ENCODE results near the gene ZNF408. TPM values are rescaled to one million over a fixed set of nuclear protein-coding genes. Genes with fewer than 3 reads are reported as not detected.

The ZNF408 gene
- polyA plus RNA-seq, 1 donor from 2014 or later, result 9.1 TPM

DNA sequence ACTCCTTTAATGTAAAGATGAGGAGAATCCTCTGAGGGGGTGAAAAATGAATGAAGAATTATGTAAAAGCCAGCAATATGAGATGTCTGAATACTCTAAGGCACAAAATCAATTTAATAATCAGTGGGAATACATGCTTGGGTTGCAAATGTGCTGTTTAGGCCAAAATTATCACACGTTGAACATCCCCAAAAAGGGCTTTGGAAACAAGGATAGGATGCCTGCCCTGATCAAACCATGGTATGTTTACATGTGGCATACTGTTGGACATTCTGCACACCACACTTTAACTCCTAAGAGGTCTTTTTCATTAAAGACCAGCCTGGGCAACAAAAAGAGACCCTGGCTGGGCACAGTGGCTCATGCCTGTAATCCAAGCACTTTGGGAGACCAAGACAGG, 44.5 kb downstream of the ZNF408 start:
- Histone ChIP-seq H3K79me2 (replicated peaks; ENCODE audit: insufficient read depth, low read length) (no peaks in the 10 kb centered on the region), H3K9ac (ENCODE audit: low read length) (no peak overlapping the region), H3K27me3 (ENCODE audit: insufficient read depth, low read depth, low read length) (no peaks in the 10 kb centered on the region), H3K27ac (ENCODE audit: low read length) (no peak overlapping the region), H2AFZ (ENCODE audit: low read depth, low read length) (no peak overlapping the region), H3K4me2 (ENCODE audit: low read length) (no peak overlapping the region), H3K36me3 (ENCODE audit: insufficient read depth, low read length) (no peaks in the 10 kb centered on the region), H3K9me2 (ENCODE audit: insufficient read depth, low read length) (no peaks in the 10 kb centered on the region), H3K4me3 (ENCODE audit: low read length) (no peak overlapping the region), H3F3A (ENCODE audit: insufficient read depth, low read length, poor library complexity, severe bottlenecking) (no peaks in the 10 kb centered on the region), H4K20me1 (ENCODE audit: insufficient read depth) (no peaks in the 10 kb centered on the region), H3K9me3 (ENCODE audit: low read length) (no peaks in the 10 kb centered on the region)
- TF ChIP-seq, protein P1, sequence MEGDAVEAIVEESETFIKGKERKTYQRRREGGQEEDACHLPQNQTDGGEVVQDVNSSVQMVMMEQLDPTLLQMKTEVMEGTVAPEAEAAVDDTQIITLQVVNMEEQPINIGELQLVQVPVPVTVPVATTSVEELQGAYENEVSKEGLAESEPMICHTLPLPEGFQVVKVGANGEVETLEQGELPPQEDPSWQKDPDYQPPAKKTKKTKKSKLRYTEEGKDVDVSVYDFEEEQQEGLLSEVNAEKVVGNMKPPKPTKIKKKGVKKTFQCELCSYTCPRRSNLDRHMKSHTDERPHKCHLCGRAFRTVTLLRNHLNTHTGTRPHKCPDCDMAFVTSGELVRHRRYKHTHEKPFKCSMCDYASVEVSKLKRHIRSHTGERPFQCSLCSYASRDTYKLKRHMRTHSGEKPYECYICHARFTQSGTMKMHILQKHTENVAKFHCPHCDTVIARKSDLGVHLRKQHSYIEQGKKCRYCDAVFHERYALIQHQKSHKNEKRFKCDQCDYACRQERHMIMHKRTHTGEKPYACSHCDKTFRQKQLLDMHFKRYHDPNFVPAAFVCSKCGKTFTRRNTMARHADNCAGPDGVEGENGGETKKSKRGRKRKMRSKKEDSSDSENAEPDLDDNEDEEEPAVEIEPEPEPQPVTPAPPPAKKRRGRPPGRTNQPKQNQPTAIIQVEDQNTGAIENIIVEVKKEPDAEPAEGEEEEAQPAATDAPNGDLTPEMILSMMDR (IDR thresholded peaks at IDR 0.05; ENCODE audit: poor library complexity, severe bottlenecking), result no peak
- no peak for TF ChIP-seq POLR2AphosphoS5 (IDR thresholded peaks at IDR 0.05)

DNA sequence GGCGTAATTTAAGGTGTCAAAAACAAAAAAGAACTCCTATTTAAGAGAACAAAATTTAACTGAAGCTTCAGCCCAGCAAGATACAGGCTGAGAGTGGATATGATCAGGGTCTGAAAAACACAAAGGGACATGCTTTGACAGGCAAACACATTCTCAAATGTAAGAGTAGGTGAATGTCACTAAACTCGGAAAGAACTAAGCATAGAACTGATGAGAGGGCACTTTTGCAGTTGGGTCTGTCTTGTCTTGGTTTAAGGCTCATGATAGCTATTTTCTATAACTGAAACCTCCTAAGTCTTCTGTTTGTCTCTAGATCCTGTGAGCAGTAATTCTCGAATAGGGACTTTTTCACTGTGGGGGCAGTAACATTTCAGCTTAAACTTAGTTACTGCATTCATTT, 45.2 kb downstream of the ZNF408 start:
- no peak overlapping the region for H3K4me3 ChIP-seq (ENCODE audit: low read length)
- no peaks in the 10 kb centered on the region for H3F3A ChIP-seq (ENCODE audit: insufficient read depth, low read length, poor library complexity, severe bottlenecking)
- TF ChIP-seq EZH2 (IDR thresholded peaks at IDR 0.05; ENCODE audit: borderline replicate concordance, insufficient read depth, low read length, poor library complexity, severe bottlenecking), result no peak
- TF ChIP-seq RAD21 (conservative IDR thresholded peaks at IDR 0.05), result no peak
- no peak for TF ChIP-seq EP300 (conservative IDR thresholded peaks at IDR 0.05; ENCODE audit: poor library complexity, severe bottlenecking)
- TF ChIP-seq MXI1 (conservative IDR thresholded peaks at IDR 0.05; ENCODE audit: poor library complexity, severe bottlenecking), result no peak
- TF ChIP-seq, protein P1 (IDR thresholded peaks at IDR 0.05; ENCODE audit: poor library complexity, severe bottlenecking), result no peak
- TF ChIP-seq TAF1 (IDR thresholded peaks at IDR 0.05; ENCODE audit: low read depth), result no peak
- TF ChIP-seq, protein P2, sequence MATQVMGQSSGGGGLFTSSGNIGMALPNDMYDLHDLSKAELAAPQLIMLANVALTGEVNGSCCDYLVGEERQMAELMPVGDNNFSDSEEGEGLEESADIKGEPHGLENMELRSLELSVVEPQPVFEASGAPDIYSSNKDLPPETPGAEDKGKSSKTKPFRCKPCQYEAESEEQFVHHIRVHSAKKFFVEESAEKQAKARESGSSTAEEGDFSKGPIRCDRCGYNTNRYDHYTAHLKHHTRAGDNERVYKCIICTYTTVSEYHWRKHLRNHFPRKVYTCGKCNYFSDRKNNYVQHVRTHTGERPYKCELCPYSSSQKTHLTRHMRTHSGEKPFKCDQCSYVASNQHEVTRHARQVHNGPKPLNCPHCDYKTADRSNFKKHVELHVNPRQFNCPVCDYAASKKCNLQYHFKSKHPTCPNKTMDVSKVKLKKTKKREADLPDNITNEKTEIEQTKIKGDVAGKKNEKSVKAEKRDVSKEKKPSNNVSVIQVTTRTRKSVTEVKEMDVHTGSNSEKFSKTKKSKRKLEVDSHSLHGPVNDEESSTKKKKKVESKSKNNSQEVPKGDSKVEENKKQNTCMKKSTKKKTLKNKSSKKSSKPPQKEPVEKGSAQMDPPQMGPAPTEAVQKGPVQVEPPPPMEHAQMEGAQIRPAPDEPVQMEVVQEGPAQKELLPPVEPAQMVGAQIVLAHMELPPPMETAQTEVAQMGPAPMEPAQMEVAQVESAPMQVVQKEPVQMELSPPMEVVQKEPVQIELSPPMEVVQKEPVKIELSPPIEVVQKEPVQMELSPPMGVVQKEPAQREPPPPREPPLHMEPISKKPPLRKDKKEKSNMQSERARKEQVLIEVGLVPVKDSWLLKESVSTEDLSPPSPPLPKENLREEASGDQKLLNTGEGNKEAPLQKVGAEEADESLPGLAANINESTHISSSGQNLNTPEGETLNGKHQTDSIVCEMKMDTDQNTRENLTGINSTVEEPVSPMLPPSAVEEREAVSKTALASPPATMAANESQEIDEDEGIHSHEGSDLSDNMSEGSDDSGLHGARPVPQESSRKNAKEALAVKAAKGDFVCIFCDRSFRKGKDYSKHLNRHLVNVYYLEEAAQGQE (IDR thresholded peaks at IDR 0.05; ENCODE audit: borderline replicate concordance), result no peak
- H4K20me1 ChIP-seq (ENCODE audit: insufficient read depth), result no peaks in the 10 kb centered on the region
- H3K4me2 ChIP-seq (ENCODE audit: low read length), result no peak overlapping the region
- H3K9ac ChIP-seq (ENCODE audit: low read length), result no peak overlapping the region
- H3K27ac ChIP-seq (ENCODE audit: low read length), result no peak overlapping the region
- no peaks in the 10 kb centered on the region for H3K27me3 ChIP-seq (ENCODE audit: insufficient read depth, low read depth, low read length)
- no peaks in the 10 kb centered on the region for H3K9me3 ChIP-seq (ENCODE audit: low read length)
- no peaks in the 10 kb centered on the region for H3K36me3 ChIP-seq (ENCODE audit: insufficient read depth, low read length)
- no peak overlapping the region for H2AFZ ChIP-seq (ENCODE audit: low read depth, low read length)
- H3K9me2 ChIP-seq (ENCODE audit: insufficient read depth, low read length), result no peaks in the 10 kb centered on the region
- no peaks in the 10 kb centered on the region for H3K79me2 ChIP-seq (replicated peaks; ENCODE audit: insufficient read depth, low read length)
